Measurements from ENCODE around the gene WDR17.
"Not testable (repeated sequence)": the region's sequence is repeated elsewhere in the genome, so short reads cannot be mapped to it uniquely, and the experiment has no call there.

Gene WDR17

GRCh38 chr4:176193126-176193525 lies 127.5 kb downstream of the WDR17 start:
- DNase-seq (ENCODE audit: low spot score): no peak

- no peak for DNase-seq (ENCODE audit: low spot score)
These were observed 128.3 kb downstream of the WDR17 start for GRCh38 chr4:176193938-176194337.

GRCh38 chr4:176195184-176195978 lies 129.7 kb downstream of the WDR17 start, which contains the start of gene SPATA4:
SPATA4 (minus strand) TSS chr4:176195585; CDS start chr4:176195562, 23 bp downstream.
- DNase-seq (ENCODE audit: low spot score): peak; percentile 96

GRCh38 chr4:176198316-176198903 lies 132.8 kb downstream of the WDR17 start:
- DNase-seq (ENCODE audit: low spot score): peak; percentile 17

- DNase-seq (ENCODE audit: low spot score): no peak
These were observed 139.7 kb downstream of the WDR17 start for GRCh38 chr4:176205299-176205698.

GRCh38 chr4:176207839-176208238 lies 142.2 kb downstream of the WDR17 start:
- DNase-seq (ENCODE audit: low spot score): no peak

GRCh38 chr4:176209535-176209934 lies 143.9 kb downstream of the WDR17 start:
- DNase-seq (ENCODE audit: low spot score): no peak

GRCh38 chr4:176210101-176210500 lies 144.5 kb downstream of the WDR17 start:
- no peak for DNase-seq (ENCODE audit: low spot score)

GRCh38 chr4:176210579-176211296 lies 145.1 kb downstream of the WDR17 start:
- no peak for DNase-seq (ENCODE audit: low spot score)

- not testable (repeated sequence) for DNase-seq (ENCODE audit: low spot score)
These were observed 146.7 kb downstream of the WDR17 start for GRCh38 chr4:176212351-176212750.

- no peak for DNase-seq (ENCODE audit: low spot score)
These were observed 151.9 kb downstream of the WDR17 start for GRCh38 chr4:176217510-176217909.

GRCh38 chr4:176222149-176222548 lies 156.5 kb downstream of the WDR17 start:
- DNase-seq (ENCODE audit: low spot score): no peak

- DNase-seq (ENCODE audit: low spot score): no peak
These were observed 157.9 kb downstream of the WDR17 start for GRCh38 chr4:176223561-176223960.

- DNase-seq (ENCODE audit: low spot score): peak; percentile 17
These were observed 161.1 kb downstream of the WDR17 start for GRCh38 chr4:176226736-176227135.

- DNase-seq (ENCODE audit: low spot score): no peak
These were observed 164.0 kb downstream of the WDR17 start for GRCh38 chr4:176229645-176230044.

Data from iPS-NIHi11 (cell line).